Measurements from ENCODE around the gene EHBP1L1. TPM values are rescaled to one million over a fixed set of nuclear protein-coding genes. Genes with fewer than 3 reads are reported as not detected.

EHBP1L1 gene
- total and polyA plus RNA-seq, 2 of the 13 experiments (the other 11 are each of a cell fraction or from before 2014, with no cell fraction given), result 8.3 to 10.6 TPM

- no peak for TF ChIP-seq BCLAF1 (IDR thresholded peaks at IDR 0.05)
- TF ChIP-seq ZBTB34 (CRISPR knock-in tag; IDR thresholded peaks at IDR 0.05), result no peak
- TF ChIP-seq ELK4 (CRISPR knock-in tag; IDR thresholded peaks at IDR 0.05; ENCODE audit: borderline replicate concordance), result no peak
- TF ChIP-seq SP2 (CRISPR knock-in tag; IDR thresholded peaks at IDR 0.05), result no peak
- peak in 1 of 2 experiments; percentile 58; a peak in 1 of 4 replicates for TF ChIP-seq KLF16 (CRISPR knock-in tag; IDR thresholded peaks at IDR 0.05)
- TF ChIP-seq MBNL3 (CRISPR knock-in tag; conservative IDR thresholded peaks at IDR 0.05), result no peak
- TF ChIP-seq RARA (CRISPR knock-in tag; IDR thresholded peaks at IDR 0.05), result peak; percentile 87
- TF ChIP-seq ZNF34 (CRISPR knock-in tag; IDR thresholded peaks at IDR 0.05; ENCODE audit: borderline replicate concordance), result no peak
- no peak for TF ChIP-seq KLF13 (CRISPR knock-in tag; IDR thresholded peaks at IDR 0.05)
- TF ChIP-seq CCDC6 (CRISPR knock-in tag; IDR thresholded peaks at IDR 0.05), result no peak
- no peak for TF ChIP-seq CBX5 (CRISPR knock-in tag; IDR thresholded peaks at IDR 0.05; ENCODE audit: borderline replicate concordance)
- no peak for TF ChIP-seq TSC22D2 (CRISPR knock-in tag; IDR thresholded peaks at IDR 0.05; ENCODE audit: borderline replicate concordance)
- 0 out of 2 replicates have a peak, but pooled peaks have one; percentile 34 for TF ChIP-seq MIER2 (CRISPR knock-in tag; IDR thresholded peaks at IDR 0.05)
- TF ChIP-seq SP140L (CRISPR knock-in tag; IDR thresholded peaks at IDR 0.05; ENCODE audit: borderline replicate concordance), result no peak
- no peak for TF ChIP-seq AGO2 (optimal IDR thresholded peaks at IDR 0.05; ENCODE audit: low read depth, low read length)
- peak; percentile 46; the same call in 1 of the 2 replicates for TF ChIP-seq ARID5B (CRISPR knock-in tag; IDR thresholded peaks at IDR 0.05)
- TF ChIP-seq TCF7L2 (IDR thresholded peaks at IDR 0.05; ENCODE audit: low read depth, low read length), result no peak
These were observed 20.1 kb upstream of the EHBP1L1 start (continued) for GRCh38 chr11:65555693-65556231.

All from HepG2 (cell line).